Astrocyte of the cerebellum (primary cell): ENCODE results near the gene RASSF5.
"Not testable (repeated sequence)": the region's sequence is repeated elsewhere in the genome, so short reads cannot be mapped to it uniquely, and the experiment has no call there.

Experiments
- DNase-seq: peaks from one replicate; pipeline ENCODE4 v3.0.0-alpha.2; 2011; ENCODE audit warnings: low read depth
- H3K4me3 ChIP-seq: 2 replicates; pipeline ENCODE4 v1.5.1; 2011; ENCODE audit warnings: mild to moderate bottlenecking, low read depth, low read length, moderate library complexity
- in situ Hi-C: cut with HindIII; loops from 2 replicates; pipeline ENCODE4 v1.10.0; 2017; ENCODE audit warnings: low sequenced_read_pairs
- TF ChIP-seq, protein P1 (sequence below): IDR thresholded peaks from 2 replicates; pipeline ENCODE4 v1.5.1; 2012; ENCODE audit warnings: low read length, low read depth, moderate library complexity, mild to moderate bottlenecking; ENCODE audit errors: missing control alignments

RASSF5 gene

DNA sequence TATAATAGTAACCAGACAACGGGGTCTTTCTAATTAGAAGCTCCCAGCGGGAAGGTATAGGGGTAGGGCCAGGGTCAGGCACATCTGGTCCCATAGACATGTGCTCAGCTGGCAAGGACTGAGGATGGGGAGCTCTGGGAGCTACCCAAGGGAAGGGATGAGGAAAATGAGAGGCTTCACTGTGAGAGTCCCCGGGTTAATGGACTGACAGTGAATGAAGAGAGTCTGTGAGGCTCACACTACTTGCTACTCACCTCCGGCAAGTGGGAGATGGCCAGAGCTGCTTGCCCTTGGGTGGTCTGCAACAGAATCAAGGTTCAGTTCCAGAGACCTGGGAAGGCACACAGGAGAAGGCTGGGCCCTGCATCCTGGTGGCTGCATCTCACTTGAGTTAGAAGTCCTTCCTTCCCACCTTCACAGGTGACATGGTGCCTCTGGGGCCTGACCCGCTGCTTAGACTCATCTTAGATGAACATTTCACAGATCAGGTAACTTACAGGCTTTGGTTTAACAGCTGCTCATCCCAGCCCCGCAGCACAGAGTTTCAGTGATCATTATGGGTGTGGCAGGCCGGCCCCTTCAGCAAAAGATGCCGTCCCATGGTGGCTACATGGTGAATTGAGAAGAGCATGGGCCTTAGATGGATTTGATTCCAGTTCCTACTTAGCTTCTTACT lies 73.2 kb downstream of the RASSF5 start:
- no peak overlapping the region for H3K4me3 ChIP-seq
- DNase-seq = no peak
- TF ChIP-seq, protein P1, sequence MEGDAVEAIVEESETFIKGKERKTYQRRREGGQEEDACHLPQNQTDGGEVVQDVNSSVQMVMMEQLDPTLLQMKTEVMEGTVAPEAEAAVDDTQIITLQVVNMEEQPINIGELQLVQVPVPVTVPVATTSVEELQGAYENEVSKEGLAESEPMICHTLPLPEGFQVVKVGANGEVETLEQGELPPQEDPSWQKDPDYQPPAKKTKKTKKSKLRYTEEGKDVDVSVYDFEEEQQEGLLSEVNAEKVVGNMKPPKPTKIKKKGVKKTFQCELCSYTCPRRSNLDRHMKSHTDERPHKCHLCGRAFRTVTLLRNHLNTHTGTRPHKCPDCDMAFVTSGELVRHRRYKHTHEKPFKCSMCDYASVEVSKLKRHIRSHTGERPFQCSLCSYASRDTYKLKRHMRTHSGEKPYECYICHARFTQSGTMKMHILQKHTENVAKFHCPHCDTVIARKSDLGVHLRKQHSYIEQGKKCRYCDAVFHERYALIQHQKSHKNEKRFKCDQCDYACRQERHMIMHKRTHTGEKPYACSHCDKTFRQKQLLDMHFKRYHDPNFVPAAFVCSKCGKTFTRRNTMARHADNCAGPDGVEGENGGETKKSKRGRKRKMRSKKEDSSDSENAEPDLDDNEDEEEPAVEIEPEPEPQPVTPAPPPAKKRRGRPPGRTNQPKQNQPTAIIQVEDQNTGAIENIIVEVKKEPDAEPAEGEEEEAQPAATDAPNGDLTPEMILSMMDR = no peak
- in situ Hi-C loops = no loop called here

DNA sequence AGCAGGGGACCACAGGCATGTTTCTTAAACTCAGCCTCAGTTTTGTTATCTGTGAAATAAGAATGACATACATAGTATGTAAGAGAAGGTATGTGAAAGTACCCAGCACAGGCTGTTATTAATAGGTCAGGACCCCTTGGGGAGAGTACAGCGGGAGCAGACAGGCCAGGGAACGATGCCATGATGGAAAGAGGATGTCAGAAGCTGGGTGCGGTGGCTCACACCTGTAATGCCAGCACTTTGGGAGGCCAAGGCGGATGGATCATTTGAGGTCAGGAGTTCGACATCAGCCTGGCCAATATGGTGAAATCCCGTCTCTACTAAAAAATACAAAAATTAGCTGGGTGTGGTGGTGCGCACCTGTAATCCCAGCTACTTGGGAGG lies 73.8 kb downstream of the RASSF5 start:
- DNase-seq, H3K4me3 ChIP-seq, in situ Hi-C loops: not testable (repeated sequence)

DNA sequence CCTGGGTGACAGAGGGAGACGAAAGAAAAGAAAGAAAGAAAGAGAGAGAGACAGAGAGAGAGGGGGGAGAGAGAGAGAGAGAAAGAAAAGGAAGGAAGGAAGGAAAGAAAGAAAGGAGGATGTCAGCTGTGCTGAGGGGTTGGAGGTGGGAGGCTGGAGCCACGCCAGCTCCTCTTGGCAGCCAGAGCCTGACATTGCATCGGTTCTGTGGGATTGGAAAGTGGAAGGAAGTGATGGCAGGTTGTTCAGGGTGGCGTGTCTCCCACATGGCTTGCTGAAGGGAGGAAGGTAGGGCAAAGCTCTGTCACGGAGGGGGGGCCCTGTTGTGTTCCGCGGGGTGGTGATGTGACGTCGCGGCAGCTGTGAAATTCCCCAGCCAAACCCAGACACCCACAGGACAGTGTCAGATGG lies 74.2 kb downstream of the RASSF5 start:
- no peak for DNase-seq

DNA sequence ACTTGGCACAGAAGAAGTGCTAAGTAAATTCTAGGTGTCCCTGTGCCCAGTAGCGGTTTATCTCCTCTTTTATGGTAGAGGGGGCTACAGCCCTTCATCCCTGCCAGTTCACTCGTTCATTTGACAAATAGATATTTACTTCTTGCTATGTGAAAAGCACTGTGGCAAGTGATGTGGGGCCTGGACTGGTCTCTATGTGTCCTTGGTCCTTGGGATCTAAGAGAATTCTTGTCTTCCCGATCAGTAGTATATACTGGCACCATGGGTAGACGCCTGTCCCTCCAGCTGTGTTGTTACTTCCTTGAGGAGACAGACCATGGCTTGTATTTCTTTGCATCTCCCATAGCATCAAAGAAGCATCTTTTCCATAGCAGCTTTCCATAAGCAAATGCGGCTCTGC lies 75.2 kb downstream of the RASSF5 start:
- no peak overlapping the region for H3K4me3 ChIP-seq
- in situ Hi-C loops = no loop called here
- no peak for DNase-seq
- TF ChIP-seq, protein P1 = no peak

More for the DNA sequence above, 74.2 kb downstream of the RASSF5 start:
- no peak overlapping the region for H3K4me3 ChIP-seq
- TF ChIP-seq, protein P1 = no peak
- in situ Hi-C loops = no loop called here

DNA sequence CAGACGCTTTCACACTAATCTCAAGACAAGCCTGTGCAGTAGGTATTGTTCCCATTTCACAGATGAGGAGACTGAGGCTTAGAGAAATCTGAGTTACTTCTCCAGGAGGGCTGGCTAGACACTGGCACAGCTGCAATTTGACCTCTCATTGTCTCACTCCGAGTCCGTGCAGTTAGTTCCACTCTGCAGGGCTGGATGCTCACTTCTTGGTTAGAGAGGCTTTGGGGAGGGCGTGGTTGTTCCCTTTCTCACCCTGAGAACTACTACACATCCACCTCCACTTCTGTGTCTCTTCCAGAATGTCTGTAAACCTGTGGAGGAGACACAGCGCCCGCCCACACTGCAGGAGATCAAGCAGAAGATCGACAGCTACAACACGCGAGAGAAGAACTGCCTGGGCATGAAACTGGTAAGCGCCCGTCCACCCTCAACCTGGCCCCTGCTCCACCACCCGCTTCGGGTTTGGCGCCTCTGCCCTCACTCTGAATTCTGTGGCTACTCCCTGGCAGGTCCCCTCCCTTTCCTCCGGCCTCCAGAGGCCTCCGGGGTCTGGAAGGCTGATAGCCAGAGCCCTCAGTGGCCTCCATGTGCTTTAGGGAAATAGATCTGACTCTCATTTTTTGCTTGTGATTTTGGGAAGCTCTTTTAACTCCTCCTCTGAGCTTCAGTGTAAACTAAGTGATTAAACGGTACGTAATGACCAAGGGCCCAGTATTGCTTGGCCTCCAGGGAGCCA lies 75.8 kb downstream of the RASSF5 start:
- no peak for DNase-seq
- TF ChIP-seq, protein P1 = no peak
- in situ Hi-C loops = no loop called here
- H3K4me3 ChIP-seq = no peak overlapping the region

DNA sequence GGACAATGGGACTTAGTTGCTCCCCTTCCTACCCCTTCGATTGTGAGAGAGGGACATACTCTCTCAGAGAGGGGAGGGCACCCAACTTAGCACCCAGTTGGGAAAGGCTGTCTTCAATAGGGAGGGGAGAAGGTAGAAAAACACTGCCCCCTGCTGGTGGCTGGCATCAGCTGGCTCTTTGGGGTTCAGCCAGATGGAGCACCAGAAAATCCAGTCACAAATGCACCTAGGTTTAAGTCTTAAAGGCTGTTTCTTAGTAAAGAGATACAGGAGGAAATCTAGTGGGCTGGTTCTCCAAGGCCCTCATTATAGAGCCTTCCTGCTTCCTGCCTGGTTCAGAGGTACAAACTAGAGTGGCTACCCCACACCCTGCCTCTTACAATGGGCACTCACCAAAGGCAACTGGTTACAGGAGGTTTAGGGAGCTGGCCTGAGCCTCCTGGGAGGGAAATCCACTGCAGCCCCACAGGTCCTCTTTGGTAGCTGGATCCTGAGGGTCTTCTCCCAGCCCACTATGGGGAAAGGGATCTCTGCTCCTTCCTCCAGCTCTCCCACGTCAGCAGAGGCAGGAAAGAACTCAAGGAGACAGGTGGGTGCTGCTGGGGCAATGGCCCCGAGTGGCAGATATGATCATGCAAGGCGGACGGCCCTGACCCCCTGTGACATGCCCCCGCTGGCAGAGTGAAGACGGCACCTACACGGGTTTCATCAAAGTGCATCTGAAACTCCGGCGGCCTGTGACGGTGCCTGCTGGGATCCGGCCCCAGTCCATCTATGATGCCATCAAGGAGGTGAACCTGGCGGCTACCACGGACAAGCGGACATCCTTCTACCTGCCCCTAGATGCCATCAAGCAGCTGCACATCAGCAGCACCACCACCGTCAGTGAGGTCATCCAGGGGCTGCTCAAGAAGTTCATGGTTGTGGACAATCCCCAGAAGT lies 76.6 kb downstream of the RASSF5 start:
- TF ChIP-seq, protein P1 = peak; percentile 94
- no peak overlapping the region for H3K4me3 ChIP-seq
- in situ Hi-C loops = no loop called here
- peak; percentile 29 for DNase-seq
